OCI-LY7 (cell line): ENCODE measurements around the gene MACROD2. TPM values are rescaled to one million over a fixed set of nuclear protein-coding genes. Genes with fewer than 3 reads are reported as not detected.

Experiments
- BruUV-seq: library from RNA; stranded (reverse); fragments of 400-500 nt; replicated peaks from 2 replicates; lab custom pipeline; 2021; lab: Mats Ljungman, UMichigan
- CTCF ChIA-PET: fragments of 300-600 bp; sonication (Branson Sonifier 250); formaldehyde crosslinking; loops from one replicate; lab custom pipeline; 2022; ENCODE audit warnings: antibody characterized with exemption; ENCODE audit not compliant: unreplicated experiment; lab: Charles Lee
- POLR2A ChIA-PET: fragments of 300-600 bp; sonication (Branson Sonifier 250); formaldehyde crosslinking; loops from one replicate; lab custom pipeline; 2022; ENCODE audit warnings: antibody characterized with exemption; lab: Charles Lee
- DNase-seq: peaks from one replicate; pipeline ENCODE4 v3.0.0-alpha.2; 2015; ENCODE audit warnings: low spot score
- H2AFZ ChIP-seq: fragments of 200-600 bp; sonication (generic), shearing (Covaris generic); 2 replicates; pipeline ENCODE4 v1.6.1; 2014; ENCODE audit warnings: mild to moderate bottlenecking, antibody characterized with exemption, low read length, moderate library complexity
- H3K27ac ChIP-seq: fragments of 200-600 bp; sonication (generic); 2 replicates; pipeline ENCODE4 v1.5.1; 2014; ENCODE audit warnings: mixed run types, low read depth, mild to moderate bottlenecking, moderate library complexity, low read length, inconsistent platforms; ENCODE audit not compliant: poor library complexity, severe bottlenecking
- H3K36me3 ChIP-seq: fragments of 200-600 bp; sonication (generic); 2 replicates; pipeline ENCODE4 v1.6.1; 2014; ENCODE audit warnings: mild to moderate bottlenecking, antibody characterized with exemption, low read length, moderate library complexity, mixed read lengths; ENCODE audit not compliant: insufficient read depth
- H3K4me1 ChIP-seq: fragments of 200-600 bp; sonication (generic); 2 replicates; pipeline ENCODE4 v1.5.1; 2014; ENCODE audit warnings: mild to moderate bottlenecking, low read length; ENCODE audit not compliant: insufficient read depth, poor library complexity, severe bottlenecking
- H3K4me2 ChIP-seq: fragments of 200-600 bp; sonication (generic); 2 replicates; pipeline ENCODE4 v1.6.1; 2014; ENCODE audit warnings: mild to moderate bottlenecking, low read length
- H3K4me3 ChIP-seq: fragments of 200-600 bp; sonication (generic); 2 replicates; pipeline ENCODE4 v1.5.1; 2014; ENCODE audit warnings: mild to moderate bottlenecking, low read depth, low read length; ENCODE audit not compliant: poor library complexity, severe bottlenecking
- H3K79me2 ChIP-seq: fragments of 200-600 bp; sonication (generic); 2 replicates; pipeline ENCODE4 v1.6.1; 2016; ENCODE audit warnings: low read depth, mild to moderate bottlenecking, low read length, moderate library complexity, mixed read lengths; ENCODE audit not compliant: insufficient read depth
- H3K9me2 ChIP-seq: fragments of 200-600 bp; sonication (generic); 2 replicates; pipeline ENCODE4 v1.6.1; 2016; ENCODE audit warnings: mild to moderate bottlenecking, low read length, mixed read lengths; ENCODE audit not compliant: insufficient read depth
- H3K9me3 ChIP-seq: fragments of 200-600 bp; sonication (generic); 2 replicates; pipeline ENCODE4 v1.6.1; 2014; ENCODE audit warnings: mild to moderate bottlenecking, mixed run types, low read length, mixed read lengths
- H4K20me1 ChIP-seq: fragments of 200-600 bp; sonication (generic); 2 replicates; pipeline ENCODE4 v1.6.1; 2014; ENCODE audit warnings: mild to moderate bottlenecking, antibody characterized with exemption, low read length, moderate library complexity, mixed read lengths; ENCODE audit not compliant: insufficient read depth
- EZH2phosphoT487 ChIP-seq: fragments of 200-600 bp; sonication (generic); IDR thresholded peaks from 2 replicates; pipeline ENCODE4 v1.6.1; 2018; ENCODE audit warnings: low read depth, borderline replicate concordance, mild to moderate bottlenecking, mixed run types, antibody characterized with exemption, low read length, moderate library complexity, mixed read lengths
- intact Hi-C: fragments of 100-400 bp; cut with micrococcal nuclease; formaldehyde crosslinking; loops from one replicate; pipeline ENCODE4 v1.10.0; 2022; ENCODE audit not compliant: unreplicated experiment
- total RNA-seq, 2 experiments: library from RNA; depleted of rRNA in 1 of 2; stranded (reverse); fragments of >200 nt in 1 of 2; shearing (Covaris generic) in 1 of 2; gene quantifications; 2 replicates each; pipeline ENCODE4 v1.2.3, GENCODE V29; 2014 to 2022
- TF ChIP-seq, protein P1 (sequence below): fragments of 200-600 bp; sonication (generic); conservative IDR thresholded peaks from 2 replicates; pipeline ENCODE4 v1.5.1; 2014; ENCODE audit warnings: mild to moderate bottlenecking, antibody characterized with exemption, low read length, moderate library complexity, mixed read lengths

MACROD2 gene
- total RNA-seq, 2 experiments from 2014 or later: 0.09 to 4.5 TPM

DNA sequence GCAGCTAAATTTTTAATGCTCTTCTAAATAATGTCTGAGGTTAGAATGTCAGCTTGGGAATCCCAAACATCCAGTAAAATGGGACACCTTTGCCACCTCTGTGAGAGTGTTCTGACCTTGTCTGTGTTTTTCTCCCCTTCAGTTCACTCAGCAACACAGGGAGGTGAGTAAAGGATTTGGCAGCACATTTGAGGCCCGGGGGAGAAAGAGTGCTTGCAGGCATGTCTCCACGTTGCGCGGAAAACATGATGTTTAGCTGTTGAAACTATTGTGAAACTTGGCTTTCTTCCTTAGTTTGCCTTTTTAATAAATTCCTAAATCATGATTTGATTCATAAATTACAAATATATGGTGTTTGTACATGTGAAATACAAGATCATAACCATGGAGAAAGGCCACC is 1049.9 kb downstream of the MACROD2 start:
- Histone ChIP-seq H3K27ac (no peak overlapping the region), H3K4me1 (no peaks in the 10 kb centered on the region), H3K9me3 (no peaks in the 10 kb centered on the region), H3K9me2 (no peaks in the 10 kb centered on the region), H2AFZ (no peak overlapping the region), H3K4me3 (no peak overlapping the region), H3K79me2 (no peaks in the 10 kb centered on the region), H4K20me1 (no peaks in the 10 kb centered on the region), H3K4me2 (no peak overlapping the region), H3K36me3 (no peaks in the 10 kb centered on the region)
- ChIA-PET CTCF (no interaction called here), POLR2A (interaction anchor here (0.8 kb wide), 1 partner anchor 11 kb away, joined by 4 read pairs; no protein-coding TSS in a partner anchor)
- BruUV-seq: no TSS peak
- no peak for DNase-seq
- TF ChIP-seq, protein P1, sequence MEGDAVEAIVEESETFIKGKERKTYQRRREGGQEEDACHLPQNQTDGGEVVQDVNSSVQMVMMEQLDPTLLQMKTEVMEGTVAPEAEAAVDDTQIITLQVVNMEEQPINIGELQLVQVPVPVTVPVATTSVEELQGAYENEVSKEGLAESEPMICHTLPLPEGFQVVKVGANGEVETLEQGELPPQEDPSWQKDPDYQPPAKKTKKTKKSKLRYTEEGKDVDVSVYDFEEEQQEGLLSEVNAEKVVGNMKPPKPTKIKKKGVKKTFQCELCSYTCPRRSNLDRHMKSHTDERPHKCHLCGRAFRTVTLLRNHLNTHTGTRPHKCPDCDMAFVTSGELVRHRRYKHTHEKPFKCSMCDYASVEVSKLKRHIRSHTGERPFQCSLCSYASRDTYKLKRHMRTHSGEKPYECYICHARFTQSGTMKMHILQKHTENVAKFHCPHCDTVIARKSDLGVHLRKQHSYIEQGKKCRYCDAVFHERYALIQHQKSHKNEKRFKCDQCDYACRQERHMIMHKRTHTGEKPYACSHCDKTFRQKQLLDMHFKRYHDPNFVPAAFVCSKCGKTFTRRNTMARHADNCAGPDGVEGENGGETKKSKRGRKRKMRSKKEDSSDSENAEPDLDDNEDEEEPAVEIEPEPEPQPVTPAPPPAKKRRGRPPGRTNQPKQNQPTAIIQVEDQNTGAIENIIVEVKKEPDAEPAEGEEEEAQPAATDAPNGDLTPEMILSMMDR: no peak
- no peak for TF ChIP-seq EZH2phosphoT487
- intact Hi-C loops: no loop called here

DNA sequence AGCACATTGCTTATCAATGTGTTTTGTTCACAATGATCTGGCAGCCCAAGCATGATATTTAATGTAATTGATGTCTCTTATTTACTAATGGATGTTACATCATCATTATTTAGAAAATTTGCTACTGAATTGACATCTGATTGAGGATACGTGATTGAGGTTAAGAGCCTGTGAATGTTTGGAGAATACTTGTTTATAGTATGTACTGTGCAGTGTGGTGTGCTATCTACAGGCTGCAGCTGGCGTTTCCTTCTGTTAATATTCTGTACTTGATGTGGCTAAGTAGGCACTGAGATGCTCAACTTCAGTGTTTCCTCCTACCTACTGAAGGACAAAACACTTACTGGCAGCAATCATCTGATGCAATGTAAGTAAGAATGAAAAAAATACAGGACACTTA is 1051.7 kb downstream of the MACROD2 start:
- H3K9me2 ChIP-seq: no peaks in the 10 kb centered on the region
- H3K27ac ChIP-seq: no peak overlapping the region
- POLR2A ChIA-PET: interaction anchor here (0.7 kb wide), 1 partner anchor 882 kb away, joined by 3 read pairs; no protein-coding TSS in a partner anchor
- no peak for TF ChIP-seq EZH2phosphoT487
- TF ChIP-seq, protein P1: no peak
- intact Hi-C loops: no loop called here
- H3K4me2 ChIP-seq: no peak overlapping the region
- no peaks in the 10 kb centered on the region for H3K36me3 ChIP-seq
- H3K4me3 ChIP-seq: no peak overlapping the region
- H3K4me1 ChIP-seq: no peaks in the 10 kb centered on the region
- H3K9me3 ChIP-seq: no peaks in the 10 kb centered on the region
- H4K20me1 ChIP-seq: no peaks in the 10 kb centered on the region
- no peaks in the 10 kb centered on the region for H3K79me2 ChIP-seq
- H2AFZ ChIP-seq: no peak overlapping the region
- BruUV-seq: no TSS peak
- DNase-seq: no peak
- CTCF ChIA-PET: no interaction called here

DNA sequence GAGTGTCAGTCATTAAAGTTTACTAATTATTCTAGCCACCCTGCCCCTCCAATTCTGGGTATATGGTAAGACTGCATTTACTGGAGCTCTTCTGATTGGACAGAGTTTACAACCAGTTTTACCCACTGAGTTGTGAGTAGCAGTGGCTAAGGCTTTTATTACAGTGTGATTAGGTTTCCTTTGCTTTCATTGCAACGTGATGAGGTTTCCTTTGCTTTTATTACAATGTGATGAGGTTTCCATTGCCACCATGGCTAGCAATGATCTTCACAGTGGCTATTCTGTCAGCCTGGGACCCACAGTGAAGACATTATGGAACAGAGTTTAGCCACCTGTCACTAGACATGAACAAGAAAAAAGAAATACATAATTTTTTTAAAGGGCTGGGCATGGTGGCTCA is 1052.3 kb downstream of the MACROD2 start:
- no peak overlapping the region for H3K4me2 ChIP-seq
- intact Hi-C loops: no loop called here
- BruUV-seq: no TSS peak
- no peak for TF ChIP-seq EZH2phosphoT487
- TF ChIP-seq, protein P1: no peak
- CTCF ChIA-PET: no interaction called here
- DNase-seq: no peak
- no peaks in the 10 kb centered on the region for H3K79me2 ChIP-seq
- no peak overlapping the region for H3K27ac ChIP-seq
- H3K9me2 ChIP-seq: no peaks in the 10 kb centered on the region
- POLR2A ChIA-PET: interaction anchor here (0.7 kb wide), 1 partner anchor 881 kb away, joined by 3 read pairs; no protein-coding TSS in a partner anchor
- H3K4me3 ChIP-seq: no peak overlapping the region
- H3K9me3 ChIP-seq: no peaks in the 10 kb centered on the region
- H3K36me3 ChIP-seq: no peaks in the 10 kb centered on the region
- H4K20me1 ChIP-seq: no peaks in the 10 kb centered on the region
- no peaks in the 10 kb centered on the region for H3K4me1 ChIP-seq
- H2AFZ ChIP-seq: no peak overlapping the region
